GM13977 (cell line): Measurements from ENCODE around the gene LELP1.
"Not testable (repeated sequence)": the region's sequence is repeated elsewhere in the genome, so short reads cannot be mapped to it uniquely, and the experiment has no call there.

Experiments
- DNase-seq: peaks from one replicate; pipeline ENCODE4 v3.0.0; 2012; ENCODE audit warnings: low spot score
- in situ Hi-C: fragments of 300-500 bp; cut with MboI; formaldehyde crosslinking; loops from one replicate; pipeline ENCODE4 v1.12.0; 2022; ENCODE audit warnings: low sequenced_read_pairs, low pct_unique_long_range_greater_than_20kb, mixed read lengths, inconsistent platforms; ENCODE audit not compliant: unreplicated experiment
- TF ChIP-seq, protein P1 (sequence below): IDR thresholded peaks from 2 replicates; pipeline ENCODE4 v1.5.1; 2012; ENCODE audit warnings: mild to moderate bottlenecking, control low read depth; ENCODE audit not compliant: insufficient read depth; ENCODE audit errors: extremely low read depth, missing control alignments

The LELP1 gene

DNA sequence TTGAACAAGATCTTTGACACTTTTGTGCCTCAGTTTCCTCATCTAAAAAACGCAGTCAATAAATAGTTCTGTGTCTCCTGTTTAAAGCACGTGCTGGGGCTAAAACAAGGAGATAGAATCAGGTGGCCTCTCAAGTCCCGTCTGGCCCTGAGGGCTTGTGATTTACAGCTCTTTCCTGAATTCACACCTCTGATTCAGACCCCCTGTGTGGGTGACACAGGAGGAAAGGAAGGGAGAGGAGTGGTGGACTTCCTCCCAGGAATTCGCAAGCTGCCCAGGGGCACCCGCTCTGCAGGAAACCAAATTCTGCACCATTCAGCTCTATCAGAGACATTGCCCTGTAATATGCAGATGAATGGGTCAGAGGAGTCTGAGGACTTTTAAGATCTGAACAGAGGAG, 9.0 kb downstream of the LELP1 start:
- no peak for DNase-seq
- in situ Hi-C loops = no loop called here
- TF ChIP-seq, protein P1, sequence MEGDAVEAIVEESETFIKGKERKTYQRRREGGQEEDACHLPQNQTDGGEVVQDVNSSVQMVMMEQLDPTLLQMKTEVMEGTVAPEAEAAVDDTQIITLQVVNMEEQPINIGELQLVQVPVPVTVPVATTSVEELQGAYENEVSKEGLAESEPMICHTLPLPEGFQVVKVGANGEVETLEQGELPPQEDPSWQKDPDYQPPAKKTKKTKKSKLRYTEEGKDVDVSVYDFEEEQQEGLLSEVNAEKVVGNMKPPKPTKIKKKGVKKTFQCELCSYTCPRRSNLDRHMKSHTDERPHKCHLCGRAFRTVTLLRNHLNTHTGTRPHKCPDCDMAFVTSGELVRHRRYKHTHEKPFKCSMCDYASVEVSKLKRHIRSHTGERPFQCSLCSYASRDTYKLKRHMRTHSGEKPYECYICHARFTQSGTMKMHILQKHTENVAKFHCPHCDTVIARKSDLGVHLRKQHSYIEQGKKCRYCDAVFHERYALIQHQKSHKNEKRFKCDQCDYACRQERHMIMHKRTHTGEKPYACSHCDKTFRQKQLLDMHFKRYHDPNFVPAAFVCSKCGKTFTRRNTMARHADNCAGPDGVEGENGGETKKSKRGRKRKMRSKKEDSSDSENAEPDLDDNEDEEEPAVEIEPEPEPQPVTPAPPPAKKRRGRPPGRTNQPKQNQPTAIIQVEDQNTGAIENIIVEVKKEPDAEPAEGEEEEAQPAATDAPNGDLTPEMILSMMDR = no peak

GRCh38 chr1:153213519-153213918, 10.3 kb downstream of the LELP1 start:
- in situ Hi-C loops = no loop called here
- TF ChIP-seq, protein P1 = no peak
- no peak for DNase-seq

GRCh38 chr1:153217212-153217611, 14.0 kb downstream of the LELP1 start, which contains the start of gene PRR9:
TSS of gene PRR9 (plus strand) at chr1:153217584. CDS start at chr1:153218145, 561 bp downstream.
- in situ Hi-C loops = no loop called here
- DNase-seq = no peak
- TF ChIP-seq, protein P1 = no peak

- TF ChIP-seq, protein P1 = no peak
- in situ Hi-C loops = no loop called here
- DNase-seq = no peak
These were observed 14.7 kb downstream of the LELP1 start for GRCh38 chr1:153217744-153218416.

DNA sequence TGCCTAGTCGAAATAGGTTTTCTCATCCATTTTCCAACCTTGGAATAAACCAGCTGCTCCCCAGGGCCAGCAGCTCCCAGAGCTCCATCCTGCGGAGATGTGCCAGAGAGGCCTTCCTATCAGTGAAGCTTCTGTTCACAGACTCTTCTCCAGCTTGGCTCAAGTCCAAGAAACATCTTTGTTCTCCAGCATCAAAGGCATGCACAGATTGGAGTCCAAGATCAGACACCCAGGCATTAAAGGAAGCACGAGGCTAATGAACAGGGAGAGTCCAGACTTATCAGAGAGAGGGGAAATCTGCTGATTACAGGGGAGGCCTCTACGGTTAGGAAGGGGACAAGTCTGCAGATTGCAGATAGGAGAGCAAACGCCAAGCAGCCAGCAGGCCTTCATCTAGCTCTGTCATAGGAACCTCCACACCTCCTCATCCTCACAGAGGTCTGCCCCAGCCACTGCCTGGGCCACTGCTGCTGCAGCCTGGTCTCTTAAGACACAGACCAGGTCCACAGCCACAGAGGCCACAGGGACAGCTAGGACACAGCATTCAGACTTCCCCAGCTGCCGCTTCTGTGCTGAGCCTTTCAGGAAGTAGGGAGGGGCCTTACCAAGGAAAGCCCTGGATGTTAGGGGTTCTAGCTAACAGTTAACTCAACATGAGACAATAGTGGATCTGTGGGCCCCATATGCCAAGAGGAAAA, 17.5 kb downstream of the LELP1 start:
- in situ Hi-C loops = no loop called here
- no peak for DNase-seq
- TF ChIP-seq, protein P1 = no peak

DNA sequence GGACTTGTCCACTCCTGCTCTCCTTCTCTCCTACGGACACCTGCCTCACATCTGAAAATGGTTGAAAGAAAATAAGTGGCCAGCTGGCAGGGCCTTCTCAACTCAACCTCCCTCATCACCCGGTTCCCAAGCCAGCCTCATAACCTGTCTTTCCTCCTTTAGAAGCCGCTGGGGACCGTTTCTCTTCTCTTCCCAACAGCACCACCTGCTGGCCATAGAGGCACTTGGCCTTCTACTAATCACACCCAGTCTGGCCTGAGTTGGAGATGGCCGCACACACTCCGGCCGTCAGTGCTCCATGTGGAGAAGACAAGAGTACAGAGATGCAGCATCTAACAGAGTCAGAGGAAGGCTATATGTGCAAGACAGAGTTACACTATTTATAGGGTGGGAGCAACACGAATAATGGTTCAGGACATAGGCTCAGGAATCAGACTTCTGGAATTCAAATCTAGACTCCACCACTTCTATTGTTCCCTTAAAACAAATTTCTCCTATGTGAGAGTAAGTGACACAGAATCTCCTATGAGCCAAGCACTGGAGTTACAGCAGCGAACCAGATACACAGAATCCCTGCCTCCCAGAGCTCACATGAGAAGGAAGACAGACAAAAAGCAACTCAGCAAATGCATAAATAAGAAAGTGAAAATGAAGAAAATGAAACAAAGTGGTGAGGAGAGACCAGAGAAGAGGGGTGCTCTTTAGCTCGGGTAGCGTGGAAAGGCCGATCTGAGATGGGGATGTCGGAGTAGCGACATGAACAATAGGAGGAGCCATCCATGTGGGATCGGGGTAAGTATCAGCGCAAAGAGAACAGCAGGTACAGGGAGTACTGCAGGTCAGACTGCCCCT, 20.0 kb downstream of the LELP1 start:
- DNase-seq = peak; percentile 20
- in situ Hi-C loops = not testable (repeated sequence)

More for the DNA sequence above, 20.0 kb downstream of the LELP1 start:
- TF ChIP-seq, protein P1 = peak; percentile 67
